ENCODE measurements around the gene LAMP2.

LAMP2 gene

DNA sequence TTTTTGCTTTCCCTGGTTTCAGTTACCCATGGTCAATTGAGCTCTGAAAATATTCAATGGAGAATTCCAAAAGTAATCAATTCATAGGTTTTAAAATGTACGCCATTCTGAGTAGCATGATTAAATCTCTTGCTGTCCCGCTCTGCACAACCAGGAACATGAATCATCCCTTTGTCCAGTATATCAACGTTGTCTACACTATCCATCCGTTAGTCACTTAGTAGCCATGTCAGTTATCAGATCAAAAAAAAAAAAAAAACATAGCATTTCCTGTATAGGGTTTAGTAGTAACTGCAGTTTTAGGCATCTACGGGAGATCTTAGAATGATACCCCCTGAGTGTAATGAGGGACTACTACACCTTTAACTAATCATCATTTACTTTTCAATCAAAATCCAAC lies 15.1 kb downstream of the LAMP2 start:
- no peak for DNase-seq

DNA sequence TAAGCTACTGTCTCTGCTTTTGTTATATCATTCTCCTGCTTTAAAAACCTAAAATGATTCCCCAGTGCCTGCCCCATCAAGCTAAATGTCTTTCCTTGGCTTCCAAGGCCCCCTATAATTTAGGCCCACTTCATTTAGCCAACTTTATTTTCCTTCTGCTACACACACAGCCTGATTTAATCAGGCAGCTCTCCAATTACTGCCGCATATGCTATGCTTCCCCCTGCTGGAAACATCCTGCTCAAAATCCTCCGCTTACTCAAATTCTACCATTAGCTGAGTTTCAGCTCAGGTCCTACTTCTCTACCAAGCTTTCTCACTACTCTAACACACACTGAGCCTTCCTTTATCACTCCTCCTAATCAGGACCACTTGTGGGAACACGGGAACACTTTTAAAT lies 17.0 kb downstream of the LAMP2 start:
- DNase-seq, result no peak

DNA sequence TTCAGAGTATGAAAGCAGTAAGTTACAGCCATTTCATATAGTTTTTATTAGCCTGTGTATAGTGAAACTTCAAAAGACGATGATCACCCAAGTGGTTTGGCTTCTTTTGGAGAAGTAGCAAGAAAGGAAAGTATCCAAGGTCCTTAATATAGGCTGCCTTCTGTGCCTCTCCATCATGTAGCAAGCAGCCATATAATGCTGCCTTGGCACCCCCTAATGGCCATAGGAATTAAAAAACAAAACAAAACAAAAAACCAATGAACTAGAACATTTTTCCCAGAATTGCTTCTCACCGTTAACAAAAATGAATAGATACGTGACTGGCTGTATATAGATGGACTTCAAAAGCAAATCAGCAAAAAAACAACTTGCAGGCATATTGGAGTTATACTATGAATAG lies 18.9 kb downstream of the LAMP2 start:
- DNase-seq, result no peak

DNA sequence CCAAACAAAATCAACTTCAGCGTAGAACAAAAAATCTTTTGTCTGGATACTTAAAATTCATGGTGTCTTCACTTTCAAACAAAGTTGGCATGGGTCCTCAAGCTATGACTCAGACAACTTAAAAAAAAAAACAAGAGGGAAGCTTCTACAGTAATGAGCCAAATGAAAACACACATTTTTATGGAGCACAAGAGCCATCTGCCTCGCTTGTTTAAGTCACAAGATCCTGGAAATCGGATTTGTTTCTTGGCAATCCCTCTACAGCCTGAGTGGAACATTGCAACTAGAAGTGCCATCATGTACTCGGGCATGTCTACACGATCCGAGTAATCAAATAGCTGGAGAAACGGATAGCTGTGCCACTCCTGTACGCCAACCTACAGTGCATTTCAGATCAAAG lies 22.6 kb downstream of the LAMP2 start:
- peak; percentile 86 for DNase-seq

DNA sequence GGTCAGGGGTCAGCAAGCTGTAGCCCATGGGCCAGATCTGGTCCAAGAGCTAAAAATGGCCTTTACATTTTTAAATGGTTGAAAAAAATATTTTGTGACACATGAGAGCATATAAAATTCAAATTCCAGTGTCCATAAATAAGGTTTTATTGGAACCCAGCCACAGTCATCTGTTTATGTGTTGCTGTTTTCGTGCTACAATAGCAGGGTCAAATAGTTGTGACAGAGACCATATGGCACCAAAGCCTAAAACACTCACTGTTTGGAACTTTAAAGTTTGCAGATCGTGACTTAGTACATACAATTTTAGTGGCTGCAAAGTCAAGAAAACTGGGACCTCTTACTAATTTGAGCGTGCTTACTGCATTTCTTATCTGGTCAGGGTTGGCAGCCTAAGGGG lies 29.2 kb downstream of the LAMP2 start:
- DNase-seq, result no peak

DNA sequence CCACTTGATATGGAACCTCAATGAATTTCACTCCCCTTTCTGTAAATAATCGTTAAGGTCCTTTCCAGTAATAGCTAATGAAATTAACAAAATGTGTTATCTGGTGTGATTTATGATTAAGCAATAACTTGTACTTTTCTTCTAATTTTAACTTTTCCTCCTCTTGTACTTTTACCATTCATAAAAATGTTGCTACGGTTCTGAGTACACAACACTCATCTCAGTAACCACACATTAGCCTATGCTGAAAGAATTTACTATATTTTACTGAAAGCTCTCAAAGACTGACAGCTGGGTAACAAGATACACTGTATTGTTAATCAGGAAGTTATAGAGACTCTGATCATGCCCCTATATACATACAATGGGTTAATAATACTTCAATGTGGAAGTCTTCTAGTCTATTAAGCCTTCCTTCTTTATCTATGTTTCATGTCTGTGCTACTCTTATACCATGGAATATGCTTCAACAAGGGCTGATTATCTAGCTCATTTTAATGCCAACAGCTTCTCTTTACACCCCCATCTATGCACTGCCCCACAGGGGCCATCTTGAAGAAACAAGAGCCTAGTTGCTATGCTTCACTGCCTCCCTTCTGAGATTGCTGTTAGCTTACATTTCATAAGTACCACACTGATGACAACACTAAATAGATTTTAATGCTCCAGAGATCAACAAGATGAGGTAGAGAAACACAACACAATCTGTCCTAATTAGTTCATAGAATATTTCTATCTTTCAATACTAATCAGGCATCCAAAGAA lies 39.1 kb downstream of the LAMP2 start:
- peak; percentile 59 for DNase-seq

DNA sequence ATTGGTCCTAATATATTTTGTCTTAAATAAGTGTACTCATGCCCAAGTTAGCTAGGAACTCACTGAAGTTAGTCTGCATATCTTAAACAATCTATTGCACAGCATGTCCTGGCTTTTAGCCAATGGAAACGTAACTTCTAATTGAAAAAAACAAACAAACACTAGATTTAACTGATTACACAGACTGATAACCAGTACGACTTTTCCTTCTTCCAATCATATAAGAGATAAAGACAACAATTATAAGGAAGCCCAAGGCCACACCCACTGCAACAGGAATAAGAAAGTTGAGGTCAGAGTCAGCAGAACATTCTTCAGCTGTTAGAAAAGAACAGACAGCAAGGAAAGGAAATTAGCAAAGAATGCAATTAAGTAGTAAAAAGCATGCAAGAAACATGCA lies 40.8 kb downstream of the LAMP2 start:
- no peak for DNase-seq

DNA sequence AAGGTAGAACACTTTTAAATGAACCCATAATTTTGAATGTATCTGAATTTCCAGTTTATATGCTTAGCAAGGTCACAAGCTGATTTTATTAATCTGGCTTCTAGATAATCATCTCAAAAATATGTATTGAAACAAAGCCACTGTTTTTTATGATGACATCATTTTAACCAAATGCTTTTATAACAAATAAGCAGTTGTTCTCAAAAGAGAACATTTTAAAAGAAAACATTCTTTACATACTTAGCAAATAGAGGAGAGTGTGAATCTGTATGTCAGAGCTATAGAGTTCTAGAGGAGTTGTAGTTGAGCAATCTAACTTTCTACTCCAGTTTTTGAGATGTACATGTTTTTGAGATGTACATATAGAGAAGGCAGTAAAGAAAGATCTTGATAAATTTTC lies 42.5 kb downstream of the LAMP2 start:
- no peak for DNase-seq

DNA sequence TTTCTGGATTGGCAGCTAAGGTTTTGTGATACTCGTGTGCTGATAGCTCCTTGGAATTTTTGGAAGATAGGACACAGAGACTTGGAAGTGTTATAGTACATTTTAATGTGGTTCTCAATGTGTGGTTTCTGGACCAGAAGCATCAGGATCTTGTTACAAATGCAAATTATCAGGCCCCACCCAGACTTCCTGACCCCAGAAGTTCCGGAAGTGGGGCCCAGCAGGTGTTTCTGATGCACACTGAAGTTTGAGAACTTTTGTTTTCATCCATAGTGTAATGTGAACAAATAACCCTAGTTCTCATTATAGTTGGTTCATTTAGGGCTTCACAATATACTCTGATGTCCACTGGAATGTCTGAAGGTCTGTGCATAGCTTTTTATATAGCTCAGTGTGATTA lies 49.6 kb downstream of the LAMP2 start:
- no peak for DNase-seq

DNA sequence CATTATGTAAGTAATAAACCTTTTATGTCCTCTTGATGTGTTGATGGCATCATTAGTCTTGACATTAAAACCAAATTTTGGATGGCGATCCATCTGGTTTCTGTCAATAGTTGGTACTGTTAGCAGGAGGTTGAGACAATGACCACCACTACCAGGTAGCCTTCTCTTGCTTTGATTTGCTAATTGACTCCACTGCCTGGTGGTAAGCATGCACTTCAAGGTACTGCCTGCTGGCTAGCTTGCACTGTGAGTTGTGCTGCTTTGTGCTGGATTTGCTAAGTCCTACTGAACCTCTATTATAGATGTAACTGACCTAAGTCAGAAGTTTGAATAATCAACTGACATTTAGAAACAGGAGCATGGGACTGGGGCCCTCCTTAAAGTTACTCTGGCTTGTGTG lies 60.9 kb downstream of the LAMP2 start:
- DNase-seq, result no peak

DNA sequence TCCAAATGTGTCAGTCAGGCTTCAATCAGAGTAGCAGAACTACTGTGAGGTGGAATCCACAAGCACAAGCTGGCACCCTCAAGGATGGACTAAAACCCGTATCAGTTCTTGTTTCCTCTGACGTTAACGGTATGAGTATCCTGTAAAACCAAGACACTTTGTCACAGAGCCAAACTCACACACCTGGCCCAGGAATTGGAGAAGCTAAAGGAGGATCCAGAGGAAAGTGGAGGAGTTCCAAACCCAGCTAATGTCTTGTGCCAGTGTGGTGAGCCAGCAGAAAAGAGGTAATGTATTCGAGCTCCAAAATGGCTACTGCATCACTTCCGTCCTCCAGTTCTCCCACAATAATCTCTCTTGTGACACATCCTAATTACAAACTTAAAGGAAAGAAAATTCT lies 62.5 kb downstream of the LAMP2 start:
- no peak for DNase-seq

DNA sequence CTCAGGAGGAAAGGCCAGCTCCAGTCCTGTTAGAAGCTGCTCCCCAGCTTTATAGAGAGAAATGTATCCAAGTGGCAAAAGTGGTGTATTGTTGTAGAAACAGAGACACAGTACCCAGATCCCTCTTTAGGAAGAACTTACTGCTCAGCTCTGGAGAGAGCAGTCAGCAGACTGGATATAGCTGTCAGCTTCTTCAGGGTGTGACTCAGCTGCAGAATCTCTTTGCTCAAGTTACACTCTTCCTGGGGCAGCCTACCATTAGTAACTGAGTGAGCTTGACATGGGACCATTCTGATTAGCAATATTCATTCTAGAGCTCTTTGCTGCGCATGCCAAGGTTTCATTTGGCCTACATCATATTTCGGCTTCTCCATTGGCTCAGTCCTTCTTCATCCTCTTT lies 66.7 kb downstream of the LAMP2 start:
- DNase-seq, result no peak

DNA sequence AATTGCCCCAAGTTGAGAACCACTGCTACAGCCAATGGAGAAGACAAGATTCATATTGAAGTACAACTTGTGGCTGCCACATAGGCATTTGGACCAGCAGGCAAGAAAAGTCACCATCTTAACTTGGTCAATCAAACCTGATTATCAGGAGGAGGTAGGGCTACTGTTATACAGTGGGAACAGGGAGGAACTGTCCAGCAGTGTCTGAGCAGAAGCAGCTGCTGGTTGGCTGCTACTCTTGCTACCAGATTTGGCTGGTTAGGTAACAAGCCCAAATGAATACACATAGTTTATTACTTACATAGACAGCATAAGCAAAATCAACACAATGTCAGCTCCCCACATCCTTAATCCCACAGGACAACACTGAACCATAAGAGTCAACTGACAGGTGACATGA lies 67.8 kb downstream of the LAMP2 start:
- DNase-seq, result no peak

DNA sequence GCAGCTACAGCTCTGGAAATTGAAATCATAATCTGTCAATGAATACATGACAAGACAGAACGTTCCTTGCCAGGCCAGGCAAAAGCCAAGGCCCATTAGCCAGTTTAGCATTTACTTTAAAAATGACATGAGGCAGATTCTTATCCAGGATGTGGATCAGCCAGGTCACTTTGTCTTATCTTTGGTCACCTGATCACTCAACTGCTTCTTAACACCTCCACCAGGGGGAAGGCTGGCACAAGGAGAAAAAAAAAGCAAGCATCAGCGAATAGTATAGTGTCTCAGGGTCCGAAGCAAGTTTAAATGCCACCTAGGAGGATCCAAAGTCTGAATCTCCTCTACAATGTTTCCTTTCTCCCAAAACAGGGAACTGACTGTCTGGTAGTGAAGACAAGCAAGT lies 88.4 kb downstream of the LAMP2 start:
- DNase-seq, result no peak

DNA sequence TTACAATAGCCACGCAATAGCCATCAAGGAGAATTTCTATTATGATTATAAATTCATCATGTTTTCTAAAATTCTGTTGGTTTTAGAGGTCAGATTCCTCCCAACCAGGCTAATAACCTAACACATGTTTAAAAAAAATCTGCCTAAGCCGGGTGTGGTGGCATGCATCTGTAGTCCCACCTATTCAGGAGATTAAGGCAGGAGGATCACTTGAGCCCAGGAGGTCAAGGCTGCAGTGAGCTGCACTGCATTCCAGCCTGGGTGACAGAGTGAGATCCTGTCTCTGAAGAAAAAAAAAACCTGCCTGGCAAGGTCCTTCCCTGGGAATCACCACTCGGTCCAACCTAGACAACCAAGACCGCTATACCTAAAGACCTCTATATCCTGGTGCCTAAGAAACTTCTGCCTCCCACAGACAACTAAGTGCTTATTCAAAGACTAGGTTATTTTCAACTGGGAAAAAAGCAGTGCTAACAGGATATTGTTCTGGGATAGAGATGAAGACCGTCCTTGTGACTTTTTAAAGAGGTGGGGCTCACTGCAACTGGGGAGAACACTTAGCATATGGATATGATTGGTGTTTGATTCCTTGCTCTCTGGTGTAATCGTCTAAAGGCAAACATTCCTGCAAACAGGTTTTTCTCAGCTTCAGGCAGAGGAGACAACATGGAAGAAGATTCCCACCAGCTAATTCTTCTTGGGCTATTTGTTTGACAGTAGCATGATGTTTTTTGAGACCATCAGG lies 89.0 kb downstream of the LAMP2 start:
- no peak for DNase-seq

DNA sequence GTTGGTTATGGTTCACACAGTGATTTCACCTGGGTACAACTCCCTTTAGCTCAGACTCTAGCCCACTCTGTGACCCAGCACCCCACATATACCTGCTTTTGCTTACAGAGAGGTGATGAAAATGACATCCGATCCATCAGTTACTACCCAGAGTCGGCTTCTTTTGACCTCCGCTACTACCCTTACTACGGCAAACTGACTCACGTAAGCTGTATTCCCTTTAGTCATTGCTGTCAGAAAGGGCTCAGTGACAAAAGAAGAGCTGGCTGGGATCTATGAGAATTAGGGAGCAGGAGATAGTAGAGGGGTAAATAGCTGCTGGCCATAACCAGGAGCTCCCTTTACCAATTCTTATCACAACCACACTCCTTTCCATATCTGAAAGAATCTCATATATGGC lies 90.5 kb downstream of the LAMP2 start:
- no peak for DNase-seq
